OCI-LY1 (cell line): ENCODE results near the gene PRPS1.

Source experiments
- CTCF ChIP-seq: fragments of 200-600 bp; sonication (generic), shearing (Covaris generic); IDR thresholded peaks from 2 replicates; pipeline ENCODE4 v1.5.1; 2017; ENCODE audit warnings: mild to moderate bottlenecking, antibody characterized with exemption, low read length, moderate library complexity, mixed read lengths
- EZH2 ChIP-seq: fragments of 200-600 bp; sonication (generic), shearing (Covaris generic); IDR thresholded peaks from 2 replicates; pipeline ENCODE4 v1.8.0; 2017; ENCODE audit warnings: borderline replicate concordance, mixed run types, mild to moderate bottlenecking, antibody characterized with exemption, low read length, moderate library complexity, mixed read lengths

- TF ChIP-seq CTCF = no peak
- no peak for TF ChIP-seq EZH2
Observed at GRCh38 chrX:107597264-107597663, 31.0 kb upstream of the PRPS1 start.
